ENCODE measurements around the gene DLGAP4.

DLGAP4 gene

GRCh38 chr20:36431604-36432003, 125.5 kb downstream of the DLGAP4 start:
- H3K36me3 ChIP-seq (ENCODE audit: control insufficient read depth in 5 of 5, insufficient read depth in 5 of 5, low read length in 5 of 5): no peaks in the 10 kb centered on the region
- no peak overlapping the region for H3K4me3 ChIP-seq (ENCODE audit: low read depth in 1 of 5, low read length in 5 of 5)
- H3K27ac ChIP-seq (ENCODE audit: low read depth, low read length): no peak overlapping the region
- no peak overlapping the region for H3K9ac ChIP-seq (ENCODE audit: low read length in 5 of 5)
- no peaks in the 10 kb centered on the region for H3K9me3 ChIP-seq (ENCODE audit: control insufficient read depth in 5 of 5, low read length in 5 of 5)
- peaks cover 0 to 8% (median 7%) of the 10 kb centered on the region in 5 donors for H3K4me1 ChIP-seq (ENCODE audit: control insufficient read depth in 5 of 5, insufficient read depth in 5 of 5, low read length in 5 of 5)
- H3K27me3 ChIP-seq (ENCODE audit: control insufficient read depth in 5 of 5, insufficient read depth in 4 of 5, low read length in 5 of 5): peaks cover 0 to 3% (median 0%) of the 10 kb centered on the region in 5 donors

- Histone ChIP-seq H3K4me1 (ENCODE audit: control insufficient read depth in 5 of 5, insufficient read depth in 5 of 5, low read length in 5 of 5) (peaks cover 0 to 8% (median 7%) of the 10 kb centered on the region in 5 donors), H3K9ac (ENCODE audit: low read length in 5 of 5) (no peak overlapping the region), H3K4me3 (ENCODE audit: low read depth in 1 of 5, low read length in 5 of 5) (no peak overlapping the region), H3K27ac (ENCODE audit: low read depth, low read length) (no peak overlapping the region), H3K9me3 (ENCODE audit: control insufficient read depth in 5 of 5, low read length in 5 of 5) (no peaks in the 10 kb centered on the region), H3K27me3 (ENCODE audit: control insufficient read depth in 5 of 5, insufficient read depth in 4 of 5, low read length in 5 of 5) (peaks cover under 1 to 6% (median 3%) of the 10 kb centered on the region in 5 donors), H3K36me3 (ENCODE audit: control insufficient read depth in 5 of 5, insufficient read depth in 5 of 5, low read length in 5 of 5) (no peaks in the 10 kb centered on the region)
Observed at GRCh38 chr20:36432096-36432495, 126.0 kb downstream of the DLGAP4 start.

- Histone ChIP-seq H3K4me1 (ENCODE audit: control insufficient read depth in 5 of 5, insufficient read depth in 5 of 5, low read length in 5 of 5) (peaks cover 0 to 8% (median 7%) of the 10 kb centered on the region in 5 donors), H3K9ac (ENCODE audit: low read length in 5 of 5) (no peak overlapping the region), H3K27me3 (ENCODE audit: control insufficient read depth in 5 of 5, insufficient read depth in 4 of 5, low read length in 5 of 5) (peaks cover 3 to 7% (median 6%) of the 10 kb centered on the region in 5 donors), H3K36me3 (ENCODE audit: control insufficient read depth in 5 of 5, insufficient read depth in 5 of 5, low read length in 5 of 5) (no peaks in the 10 kb centered on the region), H3K4me3 (ENCODE audit: low read depth in 1 of 5, low read length in 5 of 5) (no peak overlapping the region), H3K9me3 (ENCODE audit: control insufficient read depth in 5 of 5, low read length in 5 of 5) (no peaks in the 10 kb centered on the region), H3K27ac (ENCODE audit: low read depth, low read length) (no peak overlapping the region)
Observed at GRCh38 chr20:36434383-36434782, 128.2 kb downstream of the DLGAP4 start.

GRCh38 chr20:36435124-36435523, 129.0 kb downstream of the DLGAP4 start:
- Histone ChIP-seq H3K9me3 (ENCODE audit: control insufficient read depth in 5 of 5, low read length in 5 of 5) (no peaks in the 10 kb centered on the region), H3K27me3 (ENCODE audit: control insufficient read depth in 5 of 5, insufficient read depth in 4 of 5, low read length in 5 of 5) (peaks cover 2 to 7% (median 6%) of the 10 kb centered on the region in 5 donors), H3K4me1 (ENCODE audit: control insufficient read depth in 5 of 5, insufficient read depth in 5 of 5, low read length in 5 of 5) (peaks cover 0 to 8% (median 7%) of the 10 kb centered on the region in 5 donors), H3K27ac (ENCODE audit: low read depth, low read length) (no peak overlapping the region), H3K9ac (ENCODE audit: low read length in 5 of 5) (no peak overlapping the region), H3K4me3 (ENCODE audit: low read depth in 1 of 5, low read length in 5 of 5) (no peak overlapping the region), H3K36me3 (ENCODE audit: control insufficient read depth in 5 of 5, insufficient read depth in 5 of 5, low read length in 5 of 5) (no peaks in the 10 kb centered on the region)

- Histone ChIP-seq H3K27ac (ENCODE audit: low read depth, low read length) (no peak overlapping the region), H3K4me1 (ENCODE audit: control insufficient read depth in 5 of 5, insufficient read depth in 5 of 5, low read length in 5 of 5) (peaks cover 0 to 8% (median 7%) of the 10 kb centered on the region in 5 donors), H3K9ac (ENCODE audit: low read length in 5 of 5) (no peak overlapping the region), H3K4me3 (ENCODE audit: low read depth in 1 of 5, low read length in 5 of 5) (peak overlapping the region in 4 of 5 donors; percentile 47 to 66 (median 51)), H3K9me3 (ENCODE audit: control insufficient read depth in 5 of 5, low read length in 5 of 5) (no peaks in the 10 kb centered on the region), H3K36me3 (ENCODE audit: control insufficient read depth in 5 of 5, insufficient read depth in 5 of 5, low read length in 5 of 5) (no peaks in the 10 kb centered on the region), H3K27me3 (ENCODE audit: control insufficient read depth in 5 of 5, insufficient read depth in 4 of 5, low read length in 5 of 5) (peaks cover 0 to 7% (median 6%) of the 10 kb centered on the region in 5 donors)
Observed at GRCh38 chr20:36435592-36436541, 129.7 kb downstream of the DLGAP4 start.

GRCh38 chr20:36439040-36439730, 133.0 kb downstream of the DLGAP4 start:
- peaks cover 0 to 7% (median 6%) of the 10 kb centered on the region in 5 donors for H3K27me3 ChIP-seq (ENCODE audit: control insufficient read depth in 5 of 5, insufficient read depth in 4 of 5, low read length in 5 of 5)
- H3K36me3 ChIP-seq (ENCODE audit: control insufficient read depth in 5 of 5, insufficient read depth in 5 of 5, low read length in 5 of 5): no peaks in the 10 kb centered on the region
- H3K27ac ChIP-seq (ENCODE audit: low read depth, low read length): no peak overlapping the region
- H3K4me3 ChIP-seq (ENCODE audit: low read depth in 1 of 5, low read length in 5 of 5): no peak overlapping the region
- no peaks in the 10 kb centered on the region for H3K9me3 ChIP-seq (ENCODE audit: control insufficient read depth in 5 of 5, low read length in 5 of 5)
- H3K4me1 ChIP-seq (ENCODE audit: control insufficient read depth in 5 of 5, insufficient read depth in 5 of 5, low read length in 5 of 5): peaks cover 0 to 8% (median 7%) of the 10 kb centered on the region in 5 donors
- H3K9ac ChIP-seq (ENCODE audit: low read length in 5 of 5): no peak overlapping the region

GRCh38 chr20:36439731-36440072, 133.6 kb downstream of the DLGAP4 start:
- Histone ChIP-seq H3K27ac (ENCODE audit: low read depth, low read length) (no peak overlapping the region), H3K4me1 (ENCODE audit: control insufficient read depth in 5 of 5, insufficient read depth in 5 of 5, low read length in 5 of 5) (peaks cover 0 to 8% (median 7%) of the 10 kb centered on the region in 5 donors), H3K9ac (ENCODE audit: low read length in 5 of 5) (no peak overlapping the region), H3K4me3 (ENCODE audit: low read depth in 1 of 5, low read length in 5 of 5) (no peak overlapping the region), H3K27me3 (ENCODE audit: control insufficient read depth in 5 of 5, insufficient read depth in 4 of 5, low read length in 5 of 5) (peaks cover 0 to 7% (median 6%) of the 10 kb centered on the region in 5 donors), H3K9me3 (ENCODE audit: control insufficient read depth in 5 of 5, low read length in 5 of 5) (no peaks in the 10 kb centered on the region), H3K36me3 (ENCODE audit: control insufficient read depth in 5 of 5, insufficient read depth in 5 of 5, low read length in 5 of 5) (no peaks in the 10 kb centered on the region)

- no peak overlapping the region for H3K9ac ChIP-seq (ENCODE audit: low read length in 5 of 5)
- no peak overlapping the region for H3K27ac ChIP-seq (ENCODE audit: low read depth, low read length)
- H3K36me3 ChIP-seq (ENCODE audit: control insufficient read depth in 5 of 5, insufficient read depth in 5 of 5, low read length in 5 of 5): no peaks in the 10 kb centered on the region
- H3K4me1 ChIP-seq (ENCODE audit: control insufficient read depth in 5 of 5, insufficient read depth in 5 of 5, low read length in 5 of 5): peaks cover 0 to 8% (median 7%) of the 10 kb centered on the region in 5 donors
- H3K27me3 ChIP-seq (ENCODE audit: control insufficient read depth in 5 of 5, insufficient read depth in 4 of 5, low read length in 5 of 5): peaks cover 0 to 7% (median 6%) of the 10 kb centered on the region in 5 donors
- H3K9me3 ChIP-seq (ENCODE audit: control insufficient read depth in 5 of 5, low read length in 5 of 5): no peaks in the 10 kb centered on the region
- no peak overlapping the region for H3K4me3 ChIP-seq (ENCODE audit: low read depth in 1 of 5, low read length in 5 of 5)
Observed at GRCh38 chr20:36440370-36441026, 134.4 kb downstream of the DLGAP4 start.

GRCh38 chr20:36441027-36441414, 134.9 kb downstream of the DLGAP4 start:
- Histone ChIP-seq H3K4me3 (ENCODE audit: low read depth in 1 of 5, low read length in 5 of 5) (no peak overlapping the region), H3K4me1 (ENCODE audit: control insufficient read depth in 5 of 5, insufficient read depth in 5 of 5, low read length in 5 of 5) (peaks cover 0 to 4% (median 3%) of the 10 kb centered on the region in 5 donors), H3K27me3 (ENCODE audit: control insufficient read depth in 5 of 5, insufficient read depth in 4 of 5, low read length in 5 of 5) (peaks cover 0 to 7% (median 4%) of the 10 kb centered on the region in 5 donors), H3K9me3 (ENCODE audit: control insufficient read depth in 5 of 5, low read length in 5 of 5) (no peaks in the 10 kb centered on the region), H3K9ac (ENCODE audit: low read length in 5 of 5) (no peak overlapping the region), H3K27ac (ENCODE audit: low read depth, low read length) (no peak overlapping the region), H3K36me3 (ENCODE audit: control insufficient read depth in 5 of 5, insufficient read depth in 5 of 5, low read length in 5 of 5) (no peaks in the 10 kb centered on the region)

All from subcutaneous abdominal adipose tissue (tissue), 5 donors.